Tibial nerve (tissue), 3 donors: ENCODE data around the gene HUNK.

Source experiments
- CTCF ChIP-seq, 5 experiments: fragments of 200-600 bp in 3 of 5; fragments of 450-650 bp in 2 of 5; sonication (generic) in 3 of 5; IDR thresholded peaks; one replicate each; pipeline ENCODE4 v1.5.1; 2016 to 2019; ENCODE audit warnings: antibody characterized with exemption in 5 of 5, mild to moderate bottlenecking in 3 of 5, moderate library complexity in 2 of 5
- POLR2A ChIP-seq, 2 donors: fragments of 450-650 bp; IDR thresholded peaks; one replicate each; pipeline ENCODE4 v1.6.1; 2017; ENCODE audit warnings: antibody characterized with exemption in 2 of 2, mild to moderate bottlenecking in 2 of 2, moderate library complexity in 2 of 2

DNA sequence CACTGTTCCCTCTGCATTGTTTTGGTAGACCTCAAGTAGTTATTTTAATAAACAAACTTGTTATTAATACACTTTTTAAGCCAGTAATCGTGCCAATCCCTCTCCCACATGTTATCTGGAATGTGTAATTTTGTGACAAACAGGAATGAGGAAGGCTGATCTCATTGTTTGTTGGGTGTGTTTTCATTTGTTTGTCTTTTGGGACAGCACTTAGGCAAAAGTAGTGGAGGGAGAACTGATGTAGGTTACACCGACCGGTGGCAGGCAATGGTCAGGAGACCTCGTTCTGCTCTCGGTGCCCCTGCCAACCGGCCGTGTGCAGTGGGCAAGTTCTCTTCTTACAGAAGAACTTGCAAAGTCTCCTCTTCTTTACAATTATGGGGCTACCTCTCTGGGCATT lies 99.8 kb downstream of the HUNK start:
- TF ChIP-seq CTCF (IDR thresholded peaks at IDR 0.05) (no peak), POLR2A (IDR thresholded peaks at IDR 0.05) (no peak)
